ENCODE results near the gene INA.

Gene INA

DNA sequence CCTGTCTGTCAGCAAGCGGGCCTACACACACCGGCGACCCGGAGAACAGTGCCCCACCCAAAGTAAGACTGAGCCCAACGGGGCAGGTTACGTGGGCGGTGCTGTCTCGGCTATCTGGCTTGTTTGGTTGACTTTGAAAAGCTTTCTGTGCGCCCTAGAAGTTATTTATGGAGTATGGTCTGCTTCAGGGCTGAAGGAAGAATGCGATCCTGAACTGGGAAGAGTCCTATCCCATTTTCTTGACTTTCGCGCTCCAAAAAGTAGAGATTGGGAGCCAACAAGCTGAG, 1.5 kb downstream of the INA start:
- TF ChIP-seq, protein P1, sequence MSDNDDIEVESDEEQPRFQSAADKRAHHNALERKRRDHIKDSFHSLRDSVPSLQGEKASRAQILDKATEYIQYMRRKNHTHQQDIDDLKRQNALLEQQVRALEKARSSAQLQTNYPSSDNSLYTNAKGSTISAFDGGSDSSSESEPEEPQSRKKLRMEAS (IDR thresholded peaks at IDR 0.05; ENCODE audit: low read depth, low read length), result no peak
- TF ChIP-seq MYC (IDR thresholded peaks at IDR 0.05; ENCODE audit: low read depth, low read length) (no peak), POLR2A (IDR thresholded peaks at IDR 0.05; ENCODE audit: extremely low read depth, insufficient read length) (no peak)
- TF ChIP-seq, protein P2, sequence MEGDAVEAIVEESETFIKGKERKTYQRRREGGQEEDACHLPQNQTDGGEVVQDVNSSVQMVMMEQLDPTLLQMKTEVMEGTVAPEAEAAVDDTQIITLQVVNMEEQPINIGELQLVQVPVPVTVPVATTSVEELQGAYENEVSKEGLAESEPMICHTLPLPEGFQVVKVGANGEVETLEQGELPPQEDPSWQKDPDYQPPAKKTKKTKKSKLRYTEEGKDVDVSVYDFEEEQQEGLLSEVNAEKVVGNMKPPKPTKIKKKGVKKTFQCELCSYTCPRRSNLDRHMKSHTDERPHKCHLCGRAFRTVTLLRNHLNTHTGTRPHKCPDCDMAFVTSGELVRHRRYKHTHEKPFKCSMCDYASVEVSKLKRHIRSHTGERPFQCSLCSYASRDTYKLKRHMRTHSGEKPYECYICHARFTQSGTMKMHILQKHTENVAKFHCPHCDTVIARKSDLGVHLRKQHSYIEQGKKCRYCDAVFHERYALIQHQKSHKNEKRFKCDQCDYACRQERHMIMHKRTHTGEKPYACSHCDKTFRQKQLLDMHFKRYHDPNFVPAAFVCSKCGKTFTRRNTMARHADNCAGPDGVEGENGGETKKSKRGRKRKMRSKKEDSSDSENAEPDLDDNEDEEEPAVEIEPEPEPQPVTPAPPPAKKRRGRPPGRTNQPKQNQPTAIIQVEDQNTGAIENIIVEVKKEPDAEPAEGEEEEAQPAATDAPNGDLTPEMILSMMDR (IDR thresholded peaks at IDR 0.05; ENCODE audit: low read depth, low read length), result no peak
- DNase-seq (ENCODE audit: low read depth), result no peak
- no peak overlapping the region for H3K4me3 ChIP-seq (ENCODE audit: low read depth, low read length)

- DNase-seq (ENCODE audit: low read depth), result peak; percentile 65
- H3K4me3 ChIP-seq (ENCODE audit: low read depth, low read length), result no peak overlapping the region
- no peak for TF ChIP-seq POLR2A (IDR thresholded peaks at IDR 0.05; ENCODE audit: extremely low read depth, insufficient read length)
- TF ChIP-seq, protein P1 (IDR thresholded peaks at IDR 0.05; ENCODE audit: low read depth, low read length), result peak; percentile 44; the same call in 1 of the 2 replicates
Measured at GRCh38 chr10:103278862-103279298, 1.9 kb downstream of the INA start.

DNA sequence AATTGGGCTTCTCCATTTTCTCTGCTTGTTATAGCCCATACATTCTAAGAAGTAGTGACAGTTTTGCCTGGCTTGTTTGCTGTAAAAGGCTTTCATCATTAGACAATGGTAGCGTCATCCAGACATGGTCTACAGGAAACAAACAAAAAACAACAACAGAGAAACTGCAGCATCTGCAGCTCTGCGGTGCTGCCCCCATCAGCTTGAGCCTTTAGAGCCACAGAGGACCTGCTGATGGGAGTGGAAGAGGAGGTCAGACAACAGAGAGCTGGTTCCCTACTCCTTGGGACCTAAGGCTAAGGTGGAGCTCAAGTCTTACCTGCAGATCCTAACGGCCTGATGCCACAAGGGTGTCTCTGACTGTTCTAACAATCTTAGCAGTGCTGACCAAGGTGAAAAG, 3.1 kb downstream of the INA start:
- no peak overlapping the region for H3K4me3 ChIP-seq (ENCODE audit: low read depth, low read length)
- no peak for DNase-seq (ENCODE audit: low read depth)
- no peak for TF ChIP-seq MYC (IDR thresholded peaks at IDR 0.05; ENCODE audit: low read depth, low read length)
- TF ChIP-seq, protein P2 (IDR thresholded peaks at IDR 0.05; ENCODE audit: low read depth, low read length), result no peak
- TF ChIP-seq, protein P1 (IDR thresholded peaks at IDR 0.05; ENCODE audit: low read depth, low read length), result no peak
- TF ChIP-seq POLR2A (IDR thresholded peaks at IDR 0.05; ENCODE audit: extremely low read depth, insufficient read length), result no peak

GRCh38 chr10:103280506-103280905, 3.6 kb downstream of the INA start:
- DNase-seq (ENCODE audit: low read depth), result no peak
- H3K4me3 ChIP-seq (ENCODE audit: low read depth, low read length), result no peak overlapping the region
- TF ChIP-seq, protein P2 (IDR thresholded peaks at IDR 0.05; ENCODE audit: low read depth, low read length), result no peak
- TF ChIP-seq, protein P1 (IDR thresholded peaks at IDR 0.05; ENCODE audit: low read depth, low read length), result no peak
- no peak for TF ChIP-seq MYC (IDR thresholded peaks at IDR 0.05; ENCODE audit: low read depth, low read length)
- TF ChIP-seq POLR2A (IDR thresholded peaks at IDR 0.05; ENCODE audit: extremely low read depth, insufficient read length), result no peak

DNA sequence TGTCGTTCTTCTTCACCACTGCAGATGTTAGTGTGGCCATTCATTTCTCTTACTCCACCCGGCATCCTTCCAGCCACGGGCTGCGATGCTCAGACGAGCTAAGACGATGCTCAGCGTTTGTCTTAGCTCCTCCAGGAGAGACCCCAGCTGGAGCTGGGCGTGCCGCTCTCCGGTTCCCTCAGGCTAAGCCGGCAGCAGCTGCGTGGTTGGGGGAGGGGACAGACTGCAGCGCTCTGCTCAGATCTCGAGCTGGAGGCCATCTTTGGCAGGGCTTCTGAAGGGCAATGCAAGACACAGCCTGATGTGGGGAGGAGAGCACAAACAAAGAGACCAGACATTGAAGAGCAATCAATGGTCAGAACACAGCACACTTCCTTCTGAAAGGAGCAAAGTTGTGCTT, 4.8 kb downstream of the INA start:
- DNase-seq (ENCODE audit: low read depth), result peak; percentile 18
- TF ChIP-seq MYC (IDR thresholded peaks at IDR 0.05; ENCODE audit: low read depth, low read length), result no peak
- TF ChIP-seq, protein P2 (IDR thresholded peaks at IDR 0.05; ENCODE audit: low read depth, low read length), result no peak
- TF ChIP-seq, protein P1 (IDR thresholded peaks at IDR 0.05; ENCODE audit: low read depth, low read length), result no peak
- TF ChIP-seq POLR2A (IDR thresholded peaks at IDR 0.05; ENCODE audit: extremely low read depth, insufficient read length), result no peak
- H3K4me3 ChIP-seq (ENCODE audit: low read depth, low read length), result no peak overlapping the region

- no peak for DNase-seq (ENCODE audit: low read depth)
- no peak overlapping the region for H3K4me3 ChIP-seq (ENCODE audit: low read depth, low read length)
- TF ChIP-seq, protein P1 (IDR thresholded peaks at IDR 0.05; ENCODE audit: low read depth, low read length), result no peak
- TF ChIP-seq POLR2A (IDR thresholded peaks at IDR 0.05; ENCODE audit: extremely low read depth, insufficient read length) (no peak), MYC (IDR thresholded peaks at IDR 0.05; ENCODE audit: low read depth, low read length) (no peak)
- TF ChIP-seq, protein P2 (IDR thresholded peaks at IDR 0.05; ENCODE audit: low read depth, low read length), result no peak
Measured at GRCh38 chr10:103282961-103283360, 6.0 kb downstream of the INA start.
